Nephron progenitor cell (in vitro differentiated cells): Measurements from ENCODE around the gene PPP1R16B.

ENCODE experiments used
- DNase-seq: peaks from one replicate; pipeline ENCODE4 v3.0.0; 2021
- H3K27ac Mint-ChIP-seq: 2 replicates; pipeline ENCODE4 v1.8.0; 2021; ENCODE audit warnings: mild to moderate bottlenecking, moderate library complexity, mixed read lengths
- H3K27me3 Mint-ChIP-seq: 2 replicates; pipeline ENCODE4 v1.8.0; 2021; ENCODE audit warnings: mild to moderate bottlenecking, low read depth, mixed read lengths; ENCODE audit not compliant: poor library complexity
- H3K36me3 Mint-ChIP-seq: 2 replicates; pipeline ENCODE4 v1.8.0; 2021; ENCODE audit warnings: low read depth, mixed read lengths
- H3K4me1 Mint-ChIP-seq: 2 replicates; pipeline ENCODE4 v1.8.0; 2021; ENCODE audit warnings: mixed read lengths
- H3K4me3 Mint-ChIP-seq: 2 replicates; pipeline ENCODE4 v1.8.0; 2021; ENCODE audit warnings: mild to moderate bottlenecking, moderate library complexity, mixed read lengths
- H3K9me3 Mint-ChIP-seq: 2 replicates; pipeline ENCODE4 v1.8.0; 2021; ENCODE audit warnings: mild to moderate bottlenecking, moderate library complexity, mixed read lengths
- TF ChIP-seq, protein P1 (sequence below): fragments of 200-600 bp; sonication (generic); IDR thresholded peaks from 2 replicates; pipeline ENCODE4 v1.5.0; 2021; ENCODE audit warnings: antibody characterized with exemption

The PPP1R16B gene

DNA sequence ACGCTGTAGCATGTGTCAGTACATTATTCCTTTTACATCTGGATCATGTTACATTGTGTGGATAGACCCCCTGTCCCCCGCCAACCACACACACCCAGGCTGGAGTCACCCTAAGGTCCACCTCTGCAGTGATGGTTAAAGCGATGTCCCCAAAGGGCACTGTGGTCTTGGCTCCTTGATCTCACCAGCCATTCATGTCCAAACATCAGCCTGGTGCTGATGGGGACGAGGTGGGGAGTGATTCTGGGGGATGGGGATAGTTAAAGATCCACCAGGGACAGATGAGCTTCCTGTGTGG is 61.5 kb downstream of the PPP1R16B start:
- Mint-ChIP-seq H3K27ac (no peak overlapping the region), H3K4me1 (no peaks in the 10 kb centered on the region), H3K36me3 (no peaks in the 10 kb centered on the region), H3K9me3 (no peaks in the 10 kb centered on the region), H3K27me3 (peaks cover 35% of the 10 kb centered on the region), H3K4me3 (no peak overlapping the region)
- TF ChIP-seq, protein P1, sequence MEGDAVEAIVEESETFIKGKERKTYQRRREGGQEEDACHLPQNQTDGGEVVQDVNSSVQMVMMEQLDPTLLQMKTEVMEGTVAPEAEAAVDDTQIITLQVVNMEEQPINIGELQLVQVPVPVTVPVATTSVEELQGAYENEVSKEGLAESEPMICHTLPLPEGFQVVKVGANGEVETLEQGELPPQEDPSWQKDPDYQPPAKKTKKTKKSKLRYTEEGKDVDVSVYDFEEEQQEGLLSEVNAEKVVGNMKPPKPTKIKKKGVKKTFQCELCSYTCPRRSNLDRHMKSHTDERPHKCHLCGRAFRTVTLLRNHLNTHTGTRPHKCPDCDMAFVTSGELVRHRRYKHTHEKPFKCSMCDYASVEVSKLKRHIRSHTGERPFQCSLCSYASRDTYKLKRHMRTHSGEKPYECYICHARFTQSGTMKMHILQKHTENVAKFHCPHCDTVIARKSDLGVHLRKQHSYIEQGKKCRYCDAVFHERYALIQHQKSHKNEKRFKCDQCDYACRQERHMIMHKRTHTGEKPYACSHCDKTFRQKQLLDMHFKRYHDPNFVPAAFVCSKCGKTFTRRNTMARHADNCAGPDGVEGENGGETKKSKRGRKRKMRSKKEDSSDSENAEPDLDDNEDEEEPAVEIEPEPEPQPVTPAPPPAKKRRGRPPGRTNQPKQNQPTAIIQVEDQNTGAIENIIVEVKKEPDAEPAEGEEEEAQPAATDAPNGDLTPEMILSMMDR = no peak
- DNase-seq = no peak

DNA sequence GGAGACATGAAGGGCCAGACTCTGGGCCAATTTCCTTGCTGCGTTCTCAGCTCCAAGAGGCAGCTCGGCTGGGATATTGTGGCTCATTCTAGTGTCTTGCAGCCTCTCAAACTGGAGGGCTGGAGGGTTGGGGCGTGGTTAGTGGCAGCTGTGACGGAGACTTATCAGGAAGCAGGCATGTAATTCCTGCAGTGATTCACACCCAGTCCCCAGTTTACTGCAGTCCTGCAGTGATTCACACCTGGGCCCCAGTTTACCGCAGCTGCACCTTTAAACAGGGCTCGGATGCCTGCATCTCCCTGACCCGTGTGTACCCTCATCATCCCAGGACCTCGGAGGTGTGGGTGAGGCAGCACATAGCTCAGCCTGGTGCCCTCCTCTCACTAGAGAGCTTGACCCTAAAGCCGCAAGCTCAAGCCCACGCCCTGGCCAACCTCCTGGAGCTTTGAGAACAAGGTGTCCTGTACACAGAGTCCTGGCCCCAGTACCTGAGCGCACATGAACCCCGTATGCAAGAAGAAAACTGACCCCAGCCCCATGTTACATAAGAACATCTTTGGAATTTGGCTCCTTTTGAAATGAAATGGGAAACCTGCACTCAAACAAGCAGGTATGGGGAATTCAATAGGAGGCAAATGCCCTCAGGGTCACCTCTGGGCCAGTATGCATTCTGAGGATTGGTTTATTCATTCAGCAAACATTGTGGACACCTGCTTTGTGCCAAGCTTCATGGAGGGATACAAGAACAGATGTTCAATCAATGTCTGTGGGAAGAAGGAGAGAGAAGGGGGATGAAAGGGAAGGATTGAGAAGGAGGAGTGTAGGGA is 65.4 kb downstream of the PPP1R16B start:
- H3K9me3 Mint-ChIP-seq = no peaks in the 10 kb centered on the region
- H3K27me3 Mint-ChIP-seq = peaks cover 49% of the 10 kb centered on the region
- H3K4me1 Mint-ChIP-seq = no peaks in the 10 kb centered on the region
- DNase-seq = no peak
- H3K27ac Mint-ChIP-seq = no peak overlapping the region
- TF ChIP-seq, protein P1 = no peak
- H3K36me3 Mint-ChIP-seq = no peaks in the 10 kb centered on the region
- no peak overlapping the region for H3K4me3 Mint-ChIP-seq

DNA sequence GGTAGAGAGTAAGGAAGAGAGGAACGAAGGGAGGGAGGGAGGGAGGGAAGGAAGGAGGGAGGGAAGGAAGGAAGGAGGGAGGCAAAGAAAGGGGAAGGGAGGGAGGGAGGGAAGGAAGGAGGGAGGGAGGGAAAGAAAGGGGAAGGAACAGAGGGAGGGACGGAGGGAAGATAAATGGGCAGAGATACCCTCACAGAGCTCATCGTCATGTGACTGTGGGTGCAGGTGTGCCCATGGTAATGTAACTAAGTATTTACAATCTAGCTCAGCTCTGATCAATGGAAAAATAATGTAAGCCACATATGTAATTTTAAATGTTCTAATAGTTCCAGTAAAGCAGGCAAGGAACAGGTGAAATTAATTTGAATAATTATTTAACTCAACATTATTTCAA is 66.1 kb downstream of the PPP1R16B start:
- no peaks in the 10 kb centered on the region for H3K9me3 Mint-ChIP-seq
- H3K27me3 Mint-ChIP-seq = peaks cover 50% of the 10 kb centered on the region
- no peak for DNase-seq
- H3K4me3 Mint-ChIP-seq = no peak overlapping the region
- H3K4me1 Mint-ChIP-seq = no peaks in the 10 kb centered on the region
- H3K36me3 Mint-ChIP-seq = no peaks in the 10 kb centered on the region
- TF ChIP-seq, protein P1 = no peak
- no peak overlapping the region for H3K27ac Mint-ChIP-seq

DNA sequence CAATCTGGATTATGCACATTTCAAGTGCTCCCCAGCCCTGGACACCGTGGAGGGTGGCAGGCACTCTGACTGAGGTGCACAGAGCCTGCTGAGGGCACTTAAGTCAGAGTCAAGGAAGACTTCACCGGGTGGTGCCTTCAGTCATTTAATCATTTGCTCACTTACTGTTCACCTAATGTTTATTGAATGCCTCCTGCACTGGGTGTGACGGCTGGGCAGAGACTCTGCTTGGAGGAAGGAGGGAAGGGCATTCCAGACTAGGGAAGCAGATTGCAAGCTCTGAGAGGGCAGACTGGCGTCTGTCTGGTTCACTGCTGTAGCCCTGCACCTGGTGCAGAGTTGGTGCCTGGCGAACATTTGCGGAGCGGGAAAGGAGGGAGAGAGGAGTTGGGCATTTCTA is 66.5 kb downstream of the PPP1R16B start:
- Mint-ChIP-seq H3K4me1 (no peaks in the 10 kb centered on the region), H3K36me3 (no peaks in the 10 kb centered on the region), H3K27me3 (peaks cover 50% of the 10 kb centered on the region), H3K9me3 (no peaks in the 10 kb centered on the region), H3K4me3 (no peak overlapping the region), H3K27ac (no peak overlapping the region)
- DNase-seq = no peak
- TF ChIP-seq, protein P1 = no peak

DNA sequence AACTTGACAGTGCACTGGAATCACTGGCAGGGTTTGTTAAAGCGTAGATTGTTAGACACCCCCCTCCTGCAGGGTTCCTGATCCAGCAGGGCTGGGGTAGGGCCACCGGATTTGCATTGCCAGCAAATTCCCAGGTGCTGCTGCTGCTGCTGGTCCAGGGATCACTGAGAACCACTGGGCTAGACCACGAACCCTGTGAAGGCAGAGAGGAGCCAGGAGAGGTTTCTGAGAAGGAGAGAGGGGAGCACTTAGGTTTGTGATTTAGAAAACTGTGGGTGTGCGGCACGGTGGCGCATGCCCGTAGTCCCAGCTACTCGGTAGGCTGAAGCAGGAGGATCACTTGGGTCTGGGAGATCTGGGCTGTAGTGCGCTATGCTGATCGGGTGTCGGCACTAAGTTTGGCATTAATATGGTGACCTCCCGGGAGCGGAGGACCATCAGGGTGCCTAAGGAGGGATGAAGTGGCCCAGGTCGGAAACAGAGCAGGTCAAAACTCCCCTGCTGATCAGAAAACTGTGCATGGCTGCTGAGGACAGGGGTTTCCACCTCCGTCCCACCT is 67.1 kb downstream of the PPP1R16B start:
- Mint-ChIP-seq H3K4me3 (no peak overlapping the region), H3K27ac (no peak overlapping the region), H3K9me3 (no peaks in the 10 kb centered on the region), H3K36me3 (no peaks in the 10 kb centered on the region), H3K4me1 (no peaks in the 10 kb centered on the region), H3K27me3 (peaks cover 55% of the 10 kb centered on the region)
- DNase-seq = no peak
- TF ChIP-seq, protein P1 = no peak

DNA sequence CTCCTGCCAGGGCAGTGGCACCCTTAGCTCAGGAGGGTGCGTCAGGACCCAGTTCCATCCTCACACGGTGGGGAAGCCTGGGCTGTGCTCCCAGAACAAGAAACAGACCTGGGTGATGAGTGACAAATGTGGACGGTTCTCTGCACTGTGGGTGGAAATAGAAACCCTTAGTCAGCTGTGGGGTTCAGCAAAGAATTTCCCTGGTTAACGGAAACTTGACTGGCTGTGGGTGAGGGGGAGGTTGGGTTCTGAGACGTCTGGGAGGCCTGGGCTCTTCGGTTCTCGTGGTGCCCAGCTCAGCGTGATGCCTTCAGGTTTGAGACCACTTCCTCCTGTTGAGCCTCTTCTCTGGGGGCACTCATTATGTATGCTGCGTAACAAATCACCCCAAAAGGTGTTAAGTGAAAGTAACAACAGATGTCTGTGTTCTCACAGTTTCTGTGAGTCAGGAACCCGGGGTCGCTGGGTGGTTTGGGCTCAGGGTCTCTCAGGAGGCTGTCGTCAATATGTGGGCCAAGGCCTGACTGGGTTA is 67.6 kb downstream of the PPP1R16B start:
- H3K4me1 Mint-ChIP-seq = no peaks in the 10 kb centered on the region

More for the DNA sequence above, 67.6 kb downstream of the PPP1R16B start:
- TF ChIP-seq, protein P1 = no peak
- H3K27ac Mint-ChIP-seq = no peak overlapping the region
- no peaks in the 10 kb centered on the region for H3K9me3 Mint-ChIP-seq
- no peak for DNase-seq
- H3K36me3 Mint-ChIP-seq = no peaks in the 10 kb centered on the region
- no peak overlapping the region for H3K4me3 Mint-ChIP-seq
- peaks cover 54% of the 10 kb centered on the region for H3K27me3 Mint-ChIP-seq
